ENCODE results near the gene ZRANB1.

ZRANB1 gene

GRCh38 chr10:124966008-124966407 is 24.1 kb downstream of the ZRANB1 start:
- DNase-seq (ENCODE audit: low read depth), result no peak
- TF ChIP-seq POLR2A (IDR thresholded peaks at IDR 0.05; ENCODE audit: extremely low read depth, insufficient read length) (no peak), MAX (IDR thresholded peaks at IDR 0.05; ENCODE audit: low read depth, low read length) (no peak), MYC (IDR thresholded peaks at IDR 0.05; ENCODE audit: low read depth, low read length) (no peak), CTCF (IDR thresholded peaks at IDR 0.05; ENCODE audit: low read depth, low read length) (no peak)
- no peak overlapping the region for H3K4me3 ChIP-seq (ENCODE audit: low read depth, low read length)

- TF ChIP-seq MAX (IDR thresholded peaks at IDR 0.05; ENCODE audit: low read depth, low read length), result no peak
These were observed 25.3 kb downstream of the ZRANB1 start for GRCh38 chr10:124967255-124967654.

GRCh38 chr10:124971276-124971675 is 29.4 kb downstream of the ZRANB1 start:
- no peak overlapping the region for H3K4me3 ChIP-seq (ENCODE audit: low read depth, low read length)
- DNase-seq (ENCODE audit: low read depth), result no peak
- TF ChIP-seq CTCF (IDR thresholded peaks at IDR 0.05; ENCODE audit: low read depth, low read length) (no peak), MYC (IDR thresholded peaks at IDR 0.05; ENCODE audit: low read depth, low read length) (no peak), POLR2A (IDR thresholded peaks at IDR 0.05; ENCODE audit: extremely low read depth, insufficient read length) (no peak), MAX (IDR thresholded peaks at IDR 0.05; ENCODE audit: low read depth, low read length) (no peak)

More at GRCh38 chr10:124967255-124967654, 25.3 kb downstream of the ZRANB1 start:
- no peak overlapping the region for H3K4me3 ChIP-seq (ENCODE audit: low read depth, low read length)
- no peak for DNase-seq (ENCODE audit: low read depth)

- DNase-seq (ENCODE audit: low read depth), result no peak
- no peak for TF ChIP-seq MAX (IDR thresholded peaks at IDR 0.05; ENCODE audit: low read depth, low read length)
- no peak for TF ChIP-seq CTCF (IDR thresholded peaks at IDR 0.05; ENCODE audit: low read depth, low read length)
- TF ChIP-seq POLR2A (IDR thresholded peaks at IDR 0.05; ENCODE audit: extremely low read depth, insufficient read length), result no peak
- no peak for TF ChIP-seq MYC (IDR thresholded peaks at IDR 0.05; ENCODE audit: low read depth, low read length)
These were observed 30.7 kb downstream of the ZRANB1 start for GRCh38 chr10:124972637-124973036.

GRCh38 chr10:124974131-124974530 is 32.2 kb downstream of the ZRANB1 start:
- TF ChIP-seq MAX (IDR thresholded peaks at IDR 0.05; ENCODE audit: low read depth, low read length) (no peak), POLR2A (IDR thresholded peaks at IDR 0.05; ENCODE audit: extremely low read depth, insufficient read length) (no peak), CTCF (IDR thresholded peaks at IDR 0.05; ENCODE audit: low read depth, low read length) (no peak)
- no peak overlapping the region for H3K4me3 ChIP-seq (ENCODE audit: low read depth, low read length)
- DNase-seq (ENCODE audit: low read depth), result no peak

More at GRCh38 chr10:124972637-124973036, 30.7 kb downstream of the ZRANB1 start:
- no peak overlapping the region for H3K4me3 ChIP-seq (ENCODE audit: low read depth, low read length)

GRCh38 chr10:124975977-124976514 is 34.1 kb downstream of the ZRANB1 start:
- DNase-seq (ENCODE audit: low read depth), result no peak
- no peak overlapping the region for H3K4me3 ChIP-seq (ENCODE audit: low read depth, low read length)
- TF ChIP-seq POLR2A (IDR thresholded peaks at IDR 0.05; ENCODE audit: extremely low read depth, insufficient read length), result no peak
- TF ChIP-seq MYC (IDR thresholded peaks at IDR 0.05; ENCODE audit: low read depth, low read length), result no peak
- TF ChIP-seq CTCF (IDR thresholded peaks at IDR 0.05; ENCODE audit: low read depth, low read length), result no peak
- no peak for TF ChIP-seq MAX (IDR thresholded peaks at IDR 0.05; ENCODE audit: low read depth, low read length)

Data from NB4 (cell line).